Midbrain (tissue), 1 donor: ENCODE results near the gene CPNE7.

ENCODE experiments used
- DNase-seq: peaks from one replicate; lab custom pipeline; 2025; lab: John Stamatoyannopoulos, UW

CPNE7 gene

GRCh38 chr16:89602952-89603590 lies 27.5 kb downstream of the CPNE7 start:
- DNase-seq, result no peak

- no peak for DNase-seq
Observed at GRCh38 chr16:89604764-89605163, 29.2 kb downstream of the CPNE7 start.

GRCh38 chr16:89605186-89605970 lies 29.8 kb downstream of the CPNE7 start:
- no peak for DNase-seq

- no peak for DNase-seq
Observed at GRCh38 chr16:89606006-89606405, 30.4 kb downstream of the CPNE7 start.

- DNase-seq, result no peak
Observed at GRCh38 chr16:89607453-89607852, 31.9 kb downstream of the CPNE7 start.

GRCh38 chr16:89607937-89608740 lies 32.6 kb downstream of the CPNE7 start:
- DNase-seq, result no peak

- no peak for DNase-seq
Observed at GRCh38 chr16:89610108-89610453, 34.5 kb downstream of the CPNE7 start.

GRCh38 chr16:89612415-89613166 lies 37.0 kb downstream of the CPNE7 start:
- no peak for DNase-seq

- no peak for DNase-seq
Observed at GRCh38 chr16:89613231-89613953, 37.8 kb downstream of the CPNE7 start, which contains the start of gene DPEP1. Gene DPEP1, plus strand, starts transcription at chr16:89613642. Its CDS starts 16,769 bp downstream, at chr16:89630411.

GRCh38 chr16:89613954-89614459 lies 38.4 kb downstream of the CPNE7 start:
- no peak for DNase-seq

GRCh38 chr16:89615176-89615575 lies 39.6 kb downstream of the CPNE7 start:
- DNase-seq, result no peak

- DNase-seq, result no peak
Observed at GRCh38 chr16:89615596-89616090, 40.1 kb downstream of the CPNE7 start.

GRCh38 chr16:89616623-89617022 lies 41.1 kb downstream of the CPNE7 start:
- no peak for DNase-seq

- DNase-seq, result no peak
Observed at GRCh38 chr16:89617036-89617435, 41.5 kb downstream of the CPNE7 start.

GRCh38 chr16:89618109-89618998 lies 42.8 kb downstream of the CPNE7 start:
- DNase-seq, result no peak

GRCh38 chr16:89619840-89620239 lies 44.3 kb downstream of the CPNE7 start:
- no peak for DNase-seq

- no peak for DNase-seq
Observed at GRCh38 chr16:89620406-89620841, 44.9 kb downstream of the CPNE7 start.

GRCh38 chr16:89621136-89621697 lies 45.7 kb downstream of the CPNE7 start:
- no peak for DNase-seq

GRCh38 chr16:89621698-89622409 lies 46.3 kb downstream of the CPNE7 start:
- no peak for DNase-seq
